GM12864 (cell line): ENCODE measurements around the gene LLGL1.

Experiments used
- DNase-seq: peaks from one replicate; pipeline ENCODE4 v3.0.0-alpha.2; 2011; ENCODE audit warnings: low read depth
- H3K4me3 ChIP-seq: 2 replicates; pipeline ENCODE4 v1.5.1; 2011; ENCODE audit warnings: mild to moderate bottlenecking, low read depth, low read length, control low read depth
- TF ChIP-seq, protein P1 (sequence below): IDR thresholded peaks from 2 replicates; pipeline ENCODE4 v1.5.1; 2011; ENCODE audit warnings: low read depth, mild to moderate bottlenecking, moderate library complexity, low read length, control low read depth, inconsistent platforms; ENCODE audit errors: missing control alignments

Gene LLGL1

GRCh38 chr17:18194394-18194793 lies 31.0 kb upstream of the LLGL1 start:
- TF ChIP-seq, protein P1, sequence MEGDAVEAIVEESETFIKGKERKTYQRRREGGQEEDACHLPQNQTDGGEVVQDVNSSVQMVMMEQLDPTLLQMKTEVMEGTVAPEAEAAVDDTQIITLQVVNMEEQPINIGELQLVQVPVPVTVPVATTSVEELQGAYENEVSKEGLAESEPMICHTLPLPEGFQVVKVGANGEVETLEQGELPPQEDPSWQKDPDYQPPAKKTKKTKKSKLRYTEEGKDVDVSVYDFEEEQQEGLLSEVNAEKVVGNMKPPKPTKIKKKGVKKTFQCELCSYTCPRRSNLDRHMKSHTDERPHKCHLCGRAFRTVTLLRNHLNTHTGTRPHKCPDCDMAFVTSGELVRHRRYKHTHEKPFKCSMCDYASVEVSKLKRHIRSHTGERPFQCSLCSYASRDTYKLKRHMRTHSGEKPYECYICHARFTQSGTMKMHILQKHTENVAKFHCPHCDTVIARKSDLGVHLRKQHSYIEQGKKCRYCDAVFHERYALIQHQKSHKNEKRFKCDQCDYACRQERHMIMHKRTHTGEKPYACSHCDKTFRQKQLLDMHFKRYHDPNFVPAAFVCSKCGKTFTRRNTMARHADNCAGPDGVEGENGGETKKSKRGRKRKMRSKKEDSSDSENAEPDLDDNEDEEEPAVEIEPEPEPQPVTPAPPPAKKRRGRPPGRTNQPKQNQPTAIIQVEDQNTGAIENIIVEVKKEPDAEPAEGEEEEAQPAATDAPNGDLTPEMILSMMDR, result no peak
- no peak overlapping the region for H3K4me3 ChIP-seq
- DNase-seq, result no peak

- TF ChIP-seq, protein P1, result no peak
- no peak overlapping the region for H3K4me3 ChIP-seq
- DNase-seq, result no peak
Observed at GRCh38 chr17:18194804-18195203, 30.6 kb upstream of the LLGL1 start.

DNA sequence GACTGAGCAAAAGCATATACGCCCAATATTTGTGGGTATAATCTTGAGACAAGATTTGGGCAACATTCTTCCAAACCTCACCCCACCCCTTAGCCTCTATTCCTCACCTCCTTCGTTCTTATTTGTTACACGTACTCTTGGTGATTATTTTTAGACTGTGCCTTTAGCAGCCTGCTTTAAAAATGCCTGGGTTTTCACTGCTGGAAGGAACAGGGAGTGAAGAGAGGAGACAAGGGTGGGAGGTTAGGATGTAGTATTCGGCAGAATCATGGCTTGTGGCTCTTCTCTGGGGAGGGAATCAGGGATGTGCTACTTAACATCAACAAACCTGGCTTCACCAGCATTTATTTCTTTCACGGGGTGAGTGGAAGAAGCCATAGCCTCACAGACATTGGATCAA lies 30.2 kb upstream of the LLGL1 start:
- no peak for DNase-seq
- TF ChIP-seq, protein P1, result no peak
- no peak overlapping the region for H3K4me3 ChIP-seq

DNA sequence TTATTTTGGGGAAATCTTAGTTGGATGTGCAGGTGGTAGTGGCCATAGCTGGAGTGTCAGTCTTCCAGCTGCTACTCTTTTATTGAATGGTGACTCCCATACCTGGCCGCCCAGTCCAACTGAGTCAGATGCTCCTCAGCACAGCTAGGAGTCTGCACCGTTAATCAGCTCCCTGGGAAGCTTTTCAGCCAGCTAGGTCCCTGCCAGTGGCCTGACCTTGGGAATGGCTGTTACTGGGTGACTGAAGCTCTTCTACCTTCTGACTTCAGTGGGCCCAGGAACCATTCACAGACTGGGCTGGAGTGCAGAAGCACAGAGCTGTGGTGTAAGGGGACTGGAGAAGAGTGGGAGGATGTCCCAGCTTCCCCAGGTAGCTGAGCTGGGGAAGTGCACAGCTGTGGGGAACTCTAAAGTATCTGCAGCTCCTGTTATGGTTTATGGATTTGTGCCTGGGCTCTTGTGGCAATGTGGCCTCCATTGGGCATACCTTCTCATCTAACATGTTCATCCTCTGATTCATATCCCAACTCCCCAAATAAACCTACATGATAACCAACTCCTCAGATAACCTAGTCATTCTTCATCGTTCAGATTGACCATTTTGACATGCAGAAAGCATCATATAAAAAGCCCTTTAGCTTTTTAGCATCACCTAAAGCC lies 27.8 kb upstream of the LLGL1 start:
- TF ChIP-seq, protein P1, result no peak
- no peak overlapping the region for H3K4me3 ChIP-seq
- no peak for DNase-seq

- DNase-seq, result no peak
- TF ChIP-seq, protein P1, result no peak
- H3K4me3 ChIP-seq, result no peak overlapping the region
Observed at GRCh38 chr17:18198530-18198929, 26.9 kb upstream of the LLGL1 start.

GRCh38 chr17:18201108-18201507 lies 24.3 kb upstream of the LLGL1 start:
- no peak for DNase-seq
- TF ChIP-seq, protein P1, result no peak

GRCh38 chr17:18203308-18203707 lies 22.1 kb upstream of the LLGL1 start:
- no peak for DNase-seq
- no peak overlapping the region for H3K4me3 ChIP-seq
- TF ChIP-seq, protein P1, result no peak

More at GRCh38 chr17:18201108-18201507, 24.3 kb upstream of the LLGL1 start:
- H3K4me3 ChIP-seq, result no peak overlapping the region
